Neural cell (in vitro differentiated cells): ENCODE data around the gene ABHD16B. TPM values are rescaled to one million over a fixed set of nuclear protein-coding genes. Genes with fewer than 3 reads are reported as not detected.

Source experiments
- H2AFZ ChIP-seq: fragments of 200-600, 300-800 bp; sonication (generic), shearing (Covaris generic); 2 replicates; pipeline ENCODE4 v1.6.0; 2014; ENCODE audit warnings: low read depth, mild to moderate bottlenecking, antibody characterized with exemption, low read length, moderate library complexity
- H3F3A ChIP-seq: fragments of 200-600 bp; shearing (Covaris generic); 2 replicates; pipeline ENCODE4 v1.6.1; 2016; ENCODE audit warnings: mild to moderate bottlenecking, moderate library complexity, mixed read lengths, antibody characterized with exemption, low read length; ENCODE audit not compliant: insufficient read depth, poor library complexity, severe bottlenecking
- H3K27ac ChIP-seq: fragments of 200-600, 300-800 bp; sonication (generic), shearing (Covaris generic); 2 replicates; pipeline ENCODE4 v1.5.1; 2014; ENCODE audit warnings: mild to moderate bottlenecking, low read length, moderate library complexity
- H3K27me3 ChIP-seq: fragments of 300-800, 200-600 bp; sonication (generic), shearing (Covaris generic); 2 replicates; pipeline ENCODE4 v1.6.0; 2014; ENCODE audit warnings: mild to moderate bottlenecking, low read depth, low read length, moderate library complexity; ENCODE audit not compliant: insufficient read depth
- H3K36me3 ChIP-seq: fragments of 300-800, 200-600 bp; sonication (generic), shearing (Covaris generic); 2 replicates; pipeline ENCODE4 v1.5.1; 2014; ENCODE audit warnings: mild to moderate bottlenecking, antibody characterized with exemption, low read length, moderate library complexity; ENCODE audit not compliant: insufficient read depth
- H3K4me2 ChIP-seq: fragments of 300-800, 200-600 bp; sonication (generic), shearing (Covaris generic); 2 replicates; pipeline ENCODE4 v1.6.0; 2014; ENCODE audit warnings: mild to moderate bottlenecking, low read length
- H3K4me3 ChIP-seq: fragments of 300-800, 200-600 bp; sonication (generic), shearing (Covaris generic); 2 replicates; pipeline ENCODE4 v1.5.1; 2014; ENCODE audit warnings: mild to moderate bottlenecking, low read length, moderate library complexity
- H3K79me2 ChIP-seq: fragments of 200-600 bp; shearing (Covaris generic); replicated peaks from 2 replicates; pipeline ENCODE4 v1.6.0; 2014; ENCODE audit warnings: mild to moderate bottlenecking, low read length, moderate library complexity; ENCODE audit not compliant: insufficient read depth
- H3K9ac ChIP-seq: fragments of 300-800, 200-600 bp; sonication (generic), shearing (Covaris generic); 2 replicates; pipeline ENCODE4 v1.6.1; 2016; ENCODE audit warnings: mild to moderate bottlenecking, low read length, mixed read lengths
- H3K9me2 ChIP-seq: fragments of 200-600 bp; shearing (Covaris generic); 2 replicates; pipeline ENCODE4 v1.6.1; 2016; ENCODE audit warnings: mild to moderate bottlenecking, low read length, mixed read lengths; ENCODE audit not compliant: insufficient read depth
- H3K9me3 ChIP-seq: fragments of 200-600, 300-800 bp; sonication (generic), shearing (Covaris generic); 2 replicates; pipeline ENCODE4 v1.6.1; 2016; ENCODE audit warnings: mild to moderate bottlenecking, mixed run types, low read length, moderate library complexity, mixed read lengths
- H4K20me1 ChIP-seq: fragments of 200-600 bp; shearing (Covaris generic); 2 replicates; pipeline ENCODE4 v1.6.1; 2016; ENCODE audit warnings: mild to moderate bottlenecking, mixed run types; ENCODE audit not compliant: insufficient read depth
- CTCF ChIP-seq: fragments of 450-650 bp; IDR thresholded peaks from 2 replicates; pipeline ENCODE4 v1.5.1; 2014; ENCODE audit warnings: antibody characterized with exemption, mild to moderate bottlenecking, moderate library complexity; ENCODE audit not compliant: poor library complexity, severe bottlenecking
- EP300 ChIP-seq: fragments of 450-650 bp; conservative IDR thresholded peaks from 2 replicates; pipeline ENCODE4 v1.6.1; 2014; ENCODE audit warnings: antibody characterized with exemption, mild to moderate bottlenecking, moderate library complexity; ENCODE audit not compliant: poor library complexity, severe bottlenecking
- EZH2 ChIP-seq: fragments of 200-600, 300-800 bp; shearing (Covaris generic), sonication (generic); IDR thresholded peaks from 2 replicates; pipeline ENCODE4 v1.6.1; 2014; ENCODE audit warnings: antibody characterized with exemption, low read length, borderline replicate concordance, mild to moderate bottlenecking; ENCODE audit not compliant: insufficient read depth, poor library complexity, severe bottlenecking
- MXI1 ChIP-seq: fragments of 450-650 bp; conservative IDR thresholded peaks from 2 replicates; pipeline ENCODE4 v1.6.1; 2014; ENCODE audit warnings: antibody characterized with exemption, mild to moderate bottlenecking; ENCODE audit not compliant: poor library complexity, severe bottlenecking
- POLR2AphosphoS5 ChIP-seq: IDR thresholded peaks from 2 replicates; pipeline ENCODE4 v1.6.1; 2012
- RAD21 ChIP-seq: fragments of 450-650 bp; conservative IDR thresholded peaks from 2 replicates; pipeline ENCODE4 v1.6.1; 2014; ENCODE audit warnings: antibody characterized with exemption, mild to moderate bottlenecking, moderate library complexity
- REST ChIP-seq: IDR thresholded peaks from 2 replicates; pipeline ENCODE4 v1.6.1; 2012; ENCODE audit warnings: borderline replicate concordance
- SMC3 ChIP-seq: fragments of 450-650 bp; conservative IDR thresholded peaks from 2 replicates; pipeline ENCODE4 v1.6.1; 2014; ENCODE audit warnings: antibody characterized with exemption, mild to moderate bottlenecking, moderate library complexity; ENCODE audit not compliant: poor library complexity
- TAF1 ChIP-seq: IDR thresholded peaks from 2 replicates; pipeline ENCODE4 v1.6.1; 2012; ENCODE audit warnings: low read depth
- polyA plus RNA-seq: library from polyadenylated mRNA; depleted of rRNA; stranded (reverse); fragments of >200 nt; gene quantifications from 2 replicates; pipeline ENCODE4 v1.2.3, GENCODE V29; 2014

ABHD16B gene
- polyA plus RNA-seq, 1 donor from 2014 or later = not detected

GRCh38 chr20:63836458-63837344, 24.6 kb upstream of the ABHD16B start:
- H3K4me2 ChIP-seq = no peak overlapping the region
- H3F3A ChIP-seq = no peaks in the 10 kb centered on the region
- H3K36me3 ChIP-seq = no peaks in the 10 kb centered on the region
- no peak overlapping the region for H2AFZ ChIP-seq
- H3K27ac ChIP-seq = no peak overlapping the region
- H4K20me1 ChIP-seq = no peaks in the 10 kb centered on the region
- H3K79me2 ChIP-seq = no peaks in the 10 kb centered on the region
- no peaks in the 10 kb centered on the region for H3K9me2 ChIP-seq
- H3K9ac ChIP-seq = no peak overlapping the region
- H3K4me3 ChIP-seq = no peak overlapping the region
- H3K9me3 ChIP-seq = no peaks in the 10 kb centered on the region
- no peak for TF ChIP-seq TAF1
- no peak for TF ChIP-seq SMC3
- TF ChIP-seq EZH2 = no peak
- TF ChIP-seq MXI1 = no peak
- TF ChIP-seq REST = no peak
- TF ChIP-seq CTCF = no peak
- TF ChIP-seq RAD21 = no peak
- TF ChIP-seq POLR2AphosphoS5 = no peak
- no peak for TF ChIP-seq EP300
- peaks cover 12% of the 10 kb centered on the region for H3K27me3 ChIP-seq

GRCh38 chr20:63837479-63837878, 23.8 kb upstream of the ABHD16B start:
- Histone ChIP-seq H3K9ac (no peak overlapping the region), H4K20me1 (no peaks in the 10 kb centered on the region), H3K79me2 (no peaks in the 10 kb centered on the region), H3K9me3 (no peaks in the 10 kb centered on the region), H3K9me2 (no peaks in the 10 kb centered on the region), H3K36me3 (no peaks in the 10 kb centered on the region), H3K4me2 (no peak overlapping the region), H3K27ac (no peak overlapping the region), H3K27me3 (peaks cover 5% of the 10 kb centered on the region), H2AFZ (no peak overlapping the region), H3K4me3 (no peak overlapping the region), H3F3A (no peaks in the 10 kb centered on the region)
- no peak for TF ChIP-seq TAF1
- TF ChIP-seq EP300 = no peak
- TF ChIP-seq REST = no peak
- no peak for TF ChIP-seq EZH2
- TF ChIP-seq POLR2AphosphoS5 = no peak
- TF ChIP-seq CTCF = no peak
- TF ChIP-seq RAD21 = no peak
- TF ChIP-seq MXI1 = no peak
- TF ChIP-seq SMC3 = no peak
